Neutrophil (primary cell): Measurements from ENCODE around the gene PHACTR4.
"Not testable (repeated sequence)": the region's sequence is repeated elsewhere in the genome, so short reads cannot be mapped to it uniquely, and the experiment has no call there.

Source experiments
- H3K27ac ChIP-seq: fragments of 200-600 bp; sonication (generic); 2 replicates; pipeline ENCODE4 v1.5.1; 2016; ENCODE audit warnings: mild to moderate bottlenecking, moderate library complexity
- H3K27me3 ChIP-seq: fragments of 200-600 bp; sonication (generic); 2 replicates; pipeline ENCODE4 v1.6.0; 2016; ENCODE audit warnings: mild to moderate bottlenecking
- H3K36me3 ChIP-seq: fragments of 200-600 bp; sonication (generic); 2 replicates; pipeline ENCODE4 v1.5.1; 2017
- H3K4me1 ChIP-seq, 2 experiments: fragments of 200-600 bp in 1 of 2; sonication (generic) in 1 of 2; 1 replicate in 1 of 2; 2 replicates in 1 of 2; pipeline versions ENCODE4 v1.5.1 to v1.6.1; 2013 to 2016; ENCODE audit warnings: low read depth in 1 of 2, low read length in 1 of 2, mild to moderate bottlenecking in 1 of 2, moderate library complexity in 1 of 2; ENCODE audit not compliant: control insufficient read depth in 1 of 2, insufficient read depth in 1 of 2
- H3K4me3 ChIP-seq, 2 experiments: fragments of 200-600 bp in 1 of 2; sonication (generic) in 1 of 2; 1 replicate in 1 of 2; 2 replicates in 1 of 2; pipeline ENCODE4 v1.5.1; 2013 to 2016; ENCODE audit warnings: low read depth in 1 of 2, low read length in 1 of 2, mild to moderate bottlenecking in 1 of 2, moderate library complexity in 1 of 2
- H3K9me3 ChIP-seq: fragments of 200-600 bp; sonication (generic); 2 replicates; pipeline ENCODE4 v1.5.1; 2016
- TF ChIP-seq, protein P1 (sequence below): fragments of 200-600 bp; sonication (generic); IDR thresholded peaks from 2 replicates; pipeline ENCODE4 v1.5.1; 2016; ENCODE audit warnings: antibody characterized with exemption

The PHACTR4 gene

DNA sequence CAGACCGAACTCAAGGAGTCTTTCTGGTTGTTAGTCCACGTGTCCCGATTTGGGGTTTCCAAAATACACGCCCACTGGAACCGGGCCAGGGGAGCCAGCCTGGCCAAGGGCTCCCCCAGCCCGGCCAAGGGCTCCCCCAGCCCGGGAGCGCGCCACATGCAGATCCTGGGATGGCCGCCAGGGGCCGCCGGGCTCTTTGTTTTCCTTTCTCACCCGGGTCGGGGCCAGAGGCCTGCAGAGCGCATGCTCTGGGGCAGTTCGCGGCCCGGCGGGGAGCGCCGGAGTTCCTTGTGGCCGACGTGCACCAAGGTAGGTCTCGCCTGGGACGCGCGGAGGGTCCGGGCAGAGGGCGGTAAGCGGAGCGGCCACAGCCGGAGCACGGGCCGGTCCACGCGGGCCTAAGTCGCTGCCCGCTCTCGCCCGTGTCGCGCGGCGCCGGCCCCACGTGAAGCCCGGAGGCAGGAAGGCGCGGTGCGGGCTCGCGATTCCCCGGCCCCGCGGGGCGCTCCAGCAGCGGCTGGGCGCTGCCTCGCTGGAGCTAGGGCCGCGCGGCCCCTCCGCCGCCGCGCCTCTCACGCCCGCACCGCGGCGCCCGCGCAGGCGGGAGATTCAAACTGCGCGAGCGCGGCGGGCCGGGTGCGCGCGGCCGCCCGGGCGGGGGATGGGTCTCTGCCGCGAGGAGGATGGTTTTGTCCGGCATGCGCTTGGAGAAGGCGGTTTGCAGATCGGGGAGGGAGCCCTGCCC, 148.6 kb downstream of the PHACTR4 start:
- Histone ChIP-seq H3K9me3 (no peaks in the 10 kb centered on the region), H3K4me3 (peak overlapping the region; percentile 78 to 79), H3K27me3 (no peaks in the 10 kb centered on the region), H3K27ac (peak overlapping the region; percentile 79), H3K4me1 (peaks cover 16 to 19% of the 10 kb centered on the region in 2 experiments), H3K36me3 (peaks cover 10% of the 10 kb centered on the region)
- TF ChIP-seq, protein P1, sequence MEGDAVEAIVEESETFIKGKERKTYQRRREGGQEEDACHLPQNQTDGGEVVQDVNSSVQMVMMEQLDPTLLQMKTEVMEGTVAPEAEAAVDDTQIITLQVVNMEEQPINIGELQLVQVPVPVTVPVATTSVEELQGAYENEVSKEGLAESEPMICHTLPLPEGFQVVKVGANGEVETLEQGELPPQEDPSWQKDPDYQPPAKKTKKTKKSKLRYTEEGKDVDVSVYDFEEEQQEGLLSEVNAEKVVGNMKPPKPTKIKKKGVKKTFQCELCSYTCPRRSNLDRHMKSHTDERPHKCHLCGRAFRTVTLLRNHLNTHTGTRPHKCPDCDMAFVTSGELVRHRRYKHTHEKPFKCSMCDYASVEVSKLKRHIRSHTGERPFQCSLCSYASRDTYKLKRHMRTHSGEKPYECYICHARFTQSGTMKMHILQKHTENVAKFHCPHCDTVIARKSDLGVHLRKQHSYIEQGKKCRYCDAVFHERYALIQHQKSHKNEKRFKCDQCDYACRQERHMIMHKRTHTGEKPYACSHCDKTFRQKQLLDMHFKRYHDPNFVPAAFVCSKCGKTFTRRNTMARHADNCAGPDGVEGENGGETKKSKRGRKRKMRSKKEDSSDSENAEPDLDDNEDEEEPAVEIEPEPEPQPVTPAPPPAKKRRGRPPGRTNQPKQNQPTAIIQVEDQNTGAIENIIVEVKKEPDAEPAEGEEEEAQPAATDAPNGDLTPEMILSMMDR, result peak; percentile 98

DNA sequence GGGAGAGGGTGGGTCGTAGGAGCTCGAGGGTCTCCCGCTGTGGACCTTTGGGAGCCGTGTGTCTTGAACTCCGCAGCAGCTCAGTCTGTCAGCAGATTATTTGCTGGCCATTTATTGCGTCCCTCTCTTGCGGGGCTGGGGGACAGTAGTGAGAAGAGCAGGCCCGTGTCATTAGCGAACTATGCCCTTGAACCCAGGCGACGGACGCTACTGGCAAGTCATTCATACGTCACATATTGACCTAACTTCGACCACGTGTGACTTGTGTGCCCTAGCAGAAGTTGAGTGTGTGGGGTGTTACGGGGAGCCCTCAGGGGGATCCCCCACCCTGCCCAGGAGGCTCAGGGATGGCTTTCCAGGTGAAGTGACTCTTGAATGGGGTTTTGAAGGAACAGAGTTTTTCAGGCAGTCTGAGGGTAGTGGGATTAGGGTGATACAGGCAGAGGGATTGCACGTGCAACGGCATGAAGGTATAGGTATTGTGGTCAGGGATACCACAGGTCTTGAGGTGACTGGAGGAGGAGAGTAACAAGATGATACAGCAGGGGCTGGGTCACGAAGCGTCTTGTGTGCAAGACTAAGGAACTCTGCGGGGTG, 149.3 kb downstream of the PHACTR4 start:
- Histone ChIP-seq H3K4me3 (peak overlapping the region; percentile 78 to 79), H3K27ac (peak overlapping the region; percentile 79)

DNA sequence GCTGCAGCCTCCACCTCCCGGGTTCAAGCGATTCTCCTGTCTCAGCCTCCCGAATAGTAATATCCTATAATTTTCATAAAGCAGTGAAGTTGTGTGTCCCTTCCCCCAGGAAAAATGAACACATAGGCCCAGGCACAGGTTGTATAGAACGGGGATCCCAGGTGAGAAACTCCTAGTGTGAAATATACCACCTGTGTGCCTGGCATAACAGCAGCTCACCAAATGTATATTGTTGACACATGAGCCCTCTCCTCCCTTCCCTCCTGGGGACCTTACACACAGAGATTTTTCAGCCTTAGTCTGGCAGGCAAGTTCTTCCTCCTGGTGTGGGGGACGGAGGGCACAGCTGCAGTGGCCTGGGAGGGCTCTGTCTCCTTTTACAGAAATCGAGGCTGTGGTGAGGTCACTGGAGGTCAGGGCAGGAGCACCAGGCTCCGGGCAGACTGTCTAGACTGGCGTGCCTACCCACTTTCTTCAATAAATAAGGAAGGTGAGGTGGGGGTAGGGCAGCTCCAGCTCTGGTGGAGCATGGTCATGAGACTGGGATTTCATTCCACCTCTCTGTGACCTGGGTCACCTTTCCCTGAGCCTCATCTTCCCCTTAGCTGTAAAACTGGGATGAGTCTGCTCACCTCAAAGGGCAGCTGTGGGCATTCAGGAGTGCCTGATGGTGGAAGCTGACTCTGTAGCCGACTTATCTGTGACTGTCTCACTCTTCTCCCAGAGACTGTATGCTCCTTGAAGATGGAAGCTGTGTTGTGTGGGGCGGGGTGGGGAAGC, 150.6 kb downstream of the PHACTR4 start:
- H3K36me3 ChIP-seq, result peaks cover 4% of the 10 kb centered on the region
- H3K4me3 ChIP-seq, result no peak overlapping the region
- H3K27me3 ChIP-seq, result no peaks in the 10 kb centered on the region
- TF ChIP-seq, protein P1, result no peak
- H3K4me1 ChIP-seq, result peaks cover 16 to 19% of the 10 kb centered on the region in 2 experiments
- H3K27ac ChIP-seq, result no peak overlapping the region
- H3K9me3 ChIP-seq, result no peaks in the 10 kb centered on the region

More for the DNA sequence above, 149.3 kb downstream of the PHACTR4 start:
- TF ChIP-seq, protein P1, result no peak
- H3K27me3 ChIP-seq, result no peaks in the 10 kb centered on the region
- peaks cover 16 to 19% of the 10 kb centered on the region in 2 experiments for H3K4me1 ChIP-seq
- H3K9me3 ChIP-seq, result no peaks in the 10 kb centered on the region
- peaks cover 7% of the 10 kb centered on the region for H3K36me3 ChIP-seq

DNA sequence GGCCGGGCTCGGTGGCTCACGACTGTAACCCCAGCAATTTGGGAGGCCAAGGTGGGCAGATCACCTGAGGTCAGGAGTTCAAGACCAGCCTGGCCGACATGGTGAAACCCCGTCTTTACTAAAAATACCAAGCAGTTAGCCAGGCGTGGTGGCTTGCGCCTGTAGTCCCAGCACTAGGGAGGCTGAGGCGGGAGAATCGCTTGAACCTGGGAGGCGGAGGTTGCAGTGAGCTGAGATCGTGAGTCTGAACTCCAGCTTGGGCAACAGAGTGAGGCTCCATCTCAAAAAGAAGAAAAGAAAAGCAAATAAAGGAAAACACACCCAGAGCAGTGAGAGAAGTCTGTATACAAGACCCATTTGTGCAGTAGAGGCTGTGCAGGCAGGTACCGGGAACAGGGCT, 151.3 kb downstream of the PHACTR4 start:
- not testable (repeated sequence) for H3K9me3 ChIP-seq, H3K36me3 ChIP-seq, H3K27ac ChIP-seq, H3K4me3 ChIP-seq, H3K27me3 ChIP-seq
- peaks cover 16 to 19% of the 10 kb centered on the region in 2 experiments for H3K4me1 ChIP-seq

DNA sequence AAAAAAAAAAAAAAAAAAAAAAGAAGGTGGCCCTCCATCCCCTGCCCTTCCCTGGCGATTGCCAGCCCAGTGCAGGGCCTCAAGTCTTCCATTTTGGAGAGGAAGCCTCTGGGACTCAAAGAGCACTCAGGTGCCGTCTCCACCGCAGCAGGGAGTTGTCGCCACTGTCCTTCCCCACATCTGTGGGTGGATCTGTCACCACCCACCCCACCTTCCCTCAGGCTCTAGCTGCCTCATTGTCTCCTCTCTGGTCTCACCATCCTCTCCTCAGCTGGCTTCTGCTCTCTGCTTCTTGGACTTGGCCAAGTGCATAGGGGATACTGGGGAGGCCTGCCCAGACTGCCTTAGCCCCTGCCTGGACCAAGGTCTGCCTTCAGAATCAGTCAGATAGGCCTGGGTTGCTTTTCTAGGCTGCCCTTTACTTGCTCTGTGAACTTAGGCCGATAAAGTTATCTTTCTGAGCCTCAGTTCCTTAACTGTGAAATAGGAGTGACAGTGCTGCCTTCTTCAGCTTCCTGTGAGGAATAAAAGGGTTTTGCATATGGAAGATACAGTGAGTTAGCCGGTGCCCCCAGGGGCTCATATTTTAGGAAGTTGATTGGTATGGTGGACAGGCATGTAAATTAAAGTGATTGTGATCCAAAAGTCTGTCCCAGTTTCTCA, 152.1 kb downstream of the PHACTR4 start:
- Histone ChIP-seq H3K27me3 (no peaks in the 10 kb centered on the region), H3K9me3 (no peaks in the 10 kb centered on the region), H3K4me1 (peaks cover 16 to 19% of the 10 kb centered on the region in 2 experiments), H3K4me3 (no peak overlapping the region), H3K27ac (no peak overlapping the region), H3K36me3 (no peaks in the 10 kb centered on the region)
- TF ChIP-seq, protein P1, result no peak

DNA sequence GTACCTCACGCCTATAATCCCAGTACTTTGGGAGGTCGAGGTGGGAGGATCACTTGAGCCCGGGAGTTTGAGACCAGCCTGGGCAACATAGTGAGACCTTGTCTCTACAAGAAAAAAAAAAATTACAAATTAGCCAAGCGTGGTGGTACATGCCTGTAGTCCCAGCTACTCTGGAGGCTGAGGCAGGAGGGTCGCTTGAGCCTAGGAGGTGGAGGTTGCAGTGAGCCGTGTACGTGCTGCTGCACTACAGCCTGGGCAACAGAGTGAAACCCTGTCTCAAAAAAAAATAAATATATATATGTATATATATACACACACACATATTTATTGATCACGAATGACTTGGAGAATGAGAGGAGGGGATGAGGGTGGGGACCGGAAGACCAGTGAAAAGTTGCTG, 153.0 kb downstream of the PHACTR4 start:
- not testable (repeated sequence) for H3K9me3 ChIP-seq, H3K4me3 ChIP-seq, H3K27ac ChIP-seq, H3K27me3 ChIP-seq, H3K36me3 ChIP-seq
- peaks cover 15 to 17% of the 10 kb centered on the region in 2 experiments for H3K4me1 ChIP-seq

DNA sequence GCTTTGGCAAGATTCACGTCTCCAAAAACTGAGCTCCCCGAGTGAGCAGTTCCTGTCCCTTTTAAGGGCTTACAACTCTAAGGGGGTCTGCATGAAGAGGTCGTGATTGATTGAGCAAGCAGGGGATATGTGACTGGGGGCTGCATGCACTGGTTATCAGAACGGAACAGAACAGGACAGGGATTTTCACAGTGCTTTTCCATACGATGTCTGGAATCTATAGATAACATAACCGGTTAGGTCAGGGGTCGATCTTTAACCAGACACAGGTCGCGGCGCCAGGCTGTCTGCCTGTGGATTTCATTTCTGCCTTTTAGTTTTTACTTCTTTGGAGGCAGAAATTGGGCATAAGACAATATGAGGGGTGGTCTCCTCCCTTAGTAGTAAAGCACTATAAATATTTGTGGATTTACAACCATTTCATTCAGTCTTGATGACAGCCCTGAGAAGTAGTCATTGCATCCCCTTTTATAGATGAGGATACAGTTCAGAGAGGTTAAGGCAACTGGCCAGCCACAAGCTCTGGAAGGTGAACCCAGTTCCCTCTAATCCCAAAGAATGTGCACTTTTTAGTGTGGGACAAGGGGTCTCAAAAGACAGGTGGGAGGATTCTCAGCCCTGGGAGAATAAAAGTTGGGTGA, 155.6 kb downstream of the PHACTR4 start:
- not testable (repeated sequence) for H3K27ac ChIP-seq, H3K36me3 ChIP-seq, H3K9me3 ChIP-seq, H3K27me3 ChIP-seq, H3K4me1 ChIP-seq, H3K4me3 ChIP-seq
